Cardiac fibroblast (primary cell): Measurements from ENCODE around the gene ABHD12.

ENCODE experiments used
- DNase-seq, 2 donors: peaks; one replicate each; pipeline versions ENCODE4 v3.0.0 to v3.0.0-alpha.2; 2010; ENCODE audit warnings: low read depth in 2 of 2
- H3K4me3 ChIP-seq, 2 donors: replicated peaks in 1 of 2; 1 replicate in 1 of 2; 2 replicates in 1 of 2; pipeline ENCODE4 v1.5.1; 2011; ENCODE audit warnings: low read depth in 2 of 2, low read length in 2 of 2, mild to moderate bottlenecking in 2 of 2, moderate library complexity in 1 of 2
- CTCF ChIP-seq: IDR thresholded peaks from one replicate; pipeline ENCODE4 v1.5.1; 2011; ENCODE audit warnings: low read depth, mild to moderate bottlenecking, low read length, inconsistent platforms

Gene ABHD12

GRCh38 chr20:25321991-25322390 lies 68.6 kb downstream of the ABHD12 start:
- DNase-seq, result no peak
- no peak overlapping the region for H3K4me3 ChIP-seq
- TF ChIP-seq CTCF, result no peak

- no peak for TF ChIP-seq CTCF
- DNase-seq, result no peak
- H3K4me3 ChIP-seq, result no peak overlapping the region
Observed at GRCh38 chr20:25321262-25321831, 69.3 kb downstream of the ABHD12 start.

- no peak for TF ChIP-seq CTCF
- DNase-seq, result no peak
- no peak overlapping the region for H3K4me3 ChIP-seq
Observed at GRCh38 chr20:25320035-25320800, 70.4 kb downstream of the ABHD12 start.

- DNase-seq, result no peak
- H3K4me3 ChIP-seq, result no peak overlapping the region
- no peak for TF ChIP-seq CTCF
Observed at GRCh38 chr20:25319241-25320034, 71.2 kb downstream of the ABHD12 start.

- no peak for TF ChIP-seq CTCF
- H3K4me3 ChIP-seq, result no peak overlapping the region
- DNase-seq, result no peak
Observed at GRCh38 chr20:25318471-25319240, 72.0 kb downstream of the ABHD12 start.

- DNase-seq, result no peak
- no peak overlapping the region for H3K4me3 ChIP-seq
- no peak for TF ChIP-seq CTCF
Observed at GRCh38 chr20:25317351-25318075, 73.1 kb downstream of the ABHD12 start.
